ENCODE measurements around the gene LRRC25. TPM values are rescaled to one million over a fixed set of nuclear protein-coding genes. Genes with fewer than 3 reads are reported as not detected.
"Not testable (repeated sequence)": the region's sequence is repeated elsewhere in the genome, so short reads cannot be mapped to it uniquely, and the experiment has no call there.

The LRRC25 gene
- total RNA-seq, 1 donor from 2014 or later = 7.8 TPM

DNA sequence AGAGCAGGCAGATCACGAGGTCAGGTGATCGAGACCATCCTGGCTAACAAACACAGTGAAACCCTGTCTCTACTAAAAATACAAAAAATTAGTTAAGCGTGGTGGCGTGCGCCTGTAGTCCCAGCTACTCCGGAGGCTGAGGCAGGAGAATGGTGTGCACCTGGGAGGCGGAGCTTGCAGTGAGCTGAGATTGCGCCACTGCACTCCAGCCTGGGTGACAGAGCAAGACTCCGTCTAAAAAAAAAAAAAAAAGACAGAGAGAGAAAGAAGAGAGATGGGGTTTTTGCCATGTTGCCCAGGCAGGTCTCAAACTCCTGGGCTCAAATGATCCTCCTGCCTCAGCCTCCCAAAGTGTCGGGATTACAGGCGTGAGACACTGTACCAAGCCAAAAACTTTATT, 8.3 kb upstream of the LRRC25 start:
- DNase-seq (ENCODE audit: low spot score) = not testable (repeated sequence)

DNA sequence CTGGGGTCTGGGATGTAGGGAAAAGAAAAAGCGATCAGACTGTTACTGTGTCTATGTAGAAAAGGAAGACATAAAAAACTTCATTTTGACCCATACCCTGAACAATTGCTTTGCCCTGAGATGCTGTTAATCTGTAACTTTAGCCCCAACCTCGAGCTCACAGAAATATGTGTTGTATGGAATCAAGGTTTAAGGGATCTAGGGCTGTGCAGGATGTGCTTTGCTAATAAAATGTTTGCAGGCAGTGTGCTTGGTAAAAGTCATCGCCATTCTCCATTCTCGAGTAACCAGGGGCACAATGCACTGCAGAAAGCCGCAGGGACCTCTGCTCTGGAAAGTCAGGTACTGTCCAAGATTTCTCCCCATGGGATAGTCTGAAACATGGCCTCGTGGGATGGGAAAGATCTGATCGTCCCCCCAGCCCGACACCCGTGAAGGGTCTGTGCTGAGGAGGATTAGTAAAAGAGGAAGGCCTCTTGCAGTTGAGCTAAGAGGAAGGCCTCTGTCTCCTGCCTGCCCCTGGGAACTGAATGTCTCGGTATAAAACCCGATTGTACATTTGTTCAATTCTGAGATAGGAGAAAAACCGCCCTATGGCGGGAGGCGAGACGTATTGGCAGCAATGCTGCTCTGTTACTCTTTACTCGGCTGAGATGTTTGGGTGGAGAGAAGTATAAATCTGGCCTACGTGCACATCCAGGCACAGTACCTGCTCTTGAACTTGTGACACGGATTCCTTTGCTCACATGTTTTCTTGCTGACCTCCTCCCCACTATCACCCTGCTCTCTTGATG, 5.2 kb upstream of the LRRC25 start:
- DNase-seq (ENCODE audit: low spot score) = peak; percentile 77

DNA sequence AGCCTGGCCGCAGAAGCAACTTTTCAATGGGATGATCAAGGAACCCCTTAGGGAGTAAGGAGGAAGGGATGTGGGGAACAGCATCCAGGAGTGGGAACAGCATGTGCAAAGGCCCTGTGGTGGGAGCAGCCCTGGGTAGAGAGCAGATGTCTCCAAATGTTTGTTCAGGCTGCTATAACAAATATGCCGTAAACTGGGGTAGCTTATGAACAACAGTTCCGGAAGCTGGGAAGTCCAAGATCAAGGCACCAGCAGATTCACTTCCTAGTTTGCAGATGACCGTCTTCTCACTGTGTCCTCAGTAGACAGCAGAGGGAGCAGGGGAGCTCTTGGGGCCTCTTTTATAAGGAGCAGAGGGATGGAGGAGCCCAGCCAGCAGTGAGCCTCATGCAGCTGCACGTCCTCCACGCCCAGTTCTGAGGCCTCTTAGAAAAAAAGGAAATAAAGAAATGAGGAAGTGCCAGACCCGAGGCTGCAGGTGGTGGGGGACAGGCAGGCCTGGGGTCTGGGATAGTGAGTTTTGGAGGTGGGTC, 4.2 kb upstream of the LRRC25 start:
- peak; percentile 84 for DNase-seq (ENCODE audit: low spot score)

DNA sequence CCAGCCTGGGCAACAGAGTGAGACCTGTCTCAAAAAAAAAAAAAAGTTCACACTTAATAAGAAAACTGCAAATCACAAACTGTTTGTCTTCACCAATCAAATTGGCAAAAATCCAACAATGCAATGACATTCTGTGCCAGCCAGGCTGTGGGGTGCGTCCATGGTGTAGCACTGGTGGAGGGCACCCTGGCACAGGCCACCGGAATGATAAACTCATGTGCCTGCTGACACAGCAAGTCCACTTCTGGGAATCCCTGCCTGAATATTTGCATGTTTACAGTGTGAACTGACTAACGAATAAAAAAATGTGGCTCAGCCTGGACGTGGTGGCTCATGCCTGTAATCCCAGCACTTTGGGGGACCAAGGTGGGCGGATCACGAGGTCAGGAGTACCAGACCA, 1.6 kb upstream of the LRRC25 start:
- DNase-seq (ENCODE audit: low spot score) = peak; percentile 90

DNA sequence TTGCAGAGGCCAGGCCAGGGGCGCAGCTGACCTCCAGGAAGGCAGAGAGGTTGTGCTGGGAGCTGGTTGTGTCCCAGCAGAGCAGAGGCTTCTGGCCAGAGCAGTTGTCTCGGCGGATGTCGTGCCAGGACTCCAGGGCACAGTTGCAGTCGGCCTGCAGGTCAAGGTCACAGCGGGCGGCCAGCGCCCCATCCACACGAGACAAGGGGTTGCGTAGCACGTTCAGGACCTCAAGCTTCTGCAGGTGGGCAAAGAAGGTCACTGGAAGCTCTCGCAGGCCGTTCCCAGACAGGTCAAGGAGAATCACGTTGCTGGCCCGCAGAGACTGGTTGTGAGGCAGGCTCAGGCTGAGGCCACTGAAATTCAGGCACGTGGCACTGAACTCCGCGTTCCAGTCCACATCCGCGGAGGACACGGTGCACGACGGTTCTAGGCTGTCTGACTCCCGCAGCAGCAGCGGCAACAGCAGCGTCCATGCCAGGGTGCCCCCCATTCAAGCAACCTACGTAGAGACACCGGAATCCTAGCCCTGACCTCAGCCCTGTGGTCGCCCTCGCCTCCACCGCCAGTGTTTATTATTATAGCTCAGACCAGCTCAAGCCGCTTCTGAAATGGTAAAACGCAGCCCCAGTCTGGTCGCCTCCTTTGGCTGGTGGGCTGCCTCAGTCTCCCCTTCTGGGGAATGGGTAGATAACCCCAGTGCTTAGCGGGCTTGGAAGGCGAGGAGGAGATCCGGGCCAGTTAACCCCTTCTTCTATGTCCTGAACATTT, 766 bp downstream of the LRRC25 start:
- DNase-seq (ENCODE audit: low spot score) = no peak

DNA sequence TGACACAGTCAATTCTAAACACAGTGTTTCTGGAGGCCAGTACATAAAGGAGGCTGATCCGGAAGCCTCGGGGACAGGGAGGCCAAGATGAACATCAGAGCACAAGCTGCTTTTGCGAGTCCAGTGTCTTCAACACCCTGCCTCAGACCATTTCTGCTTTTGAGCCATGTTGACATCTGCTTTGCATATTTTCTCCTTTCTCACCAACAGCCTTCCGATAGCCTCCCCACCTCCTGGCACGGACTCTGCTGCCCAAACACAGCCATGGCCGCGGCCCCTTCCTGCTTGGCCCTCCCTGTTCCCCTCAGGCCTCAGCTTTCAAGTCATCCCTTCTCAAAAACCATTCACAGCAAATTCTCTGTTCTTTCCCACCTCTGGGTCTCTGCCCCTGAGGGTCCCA, 3.6 kb downstream of the LRRC25 start:
- DNase-seq (ENCODE audit: low spot score) = no peak

DNA sequence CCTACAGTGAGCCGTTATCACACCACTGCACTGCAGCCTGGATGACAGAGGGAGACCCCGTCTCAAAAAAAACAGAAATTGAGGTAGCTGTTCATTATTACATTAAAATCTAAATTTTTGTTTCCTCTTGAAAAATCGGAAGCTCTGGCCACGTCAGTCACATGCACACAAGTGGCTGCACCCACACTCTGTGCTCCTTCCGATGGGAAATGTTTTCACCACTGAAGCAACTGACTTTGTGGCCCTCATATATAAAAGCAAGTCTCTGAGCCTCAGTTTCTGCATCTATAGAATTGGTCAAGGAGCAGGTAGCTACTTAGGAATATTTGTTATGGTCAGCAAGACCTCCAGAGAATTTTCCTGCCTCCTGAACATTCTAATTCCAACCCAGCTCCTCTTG, 4.5 kb downstream of the LRRC25 start:
- no peak for DNase-seq (ENCODE audit: low spot score)

DNA sequence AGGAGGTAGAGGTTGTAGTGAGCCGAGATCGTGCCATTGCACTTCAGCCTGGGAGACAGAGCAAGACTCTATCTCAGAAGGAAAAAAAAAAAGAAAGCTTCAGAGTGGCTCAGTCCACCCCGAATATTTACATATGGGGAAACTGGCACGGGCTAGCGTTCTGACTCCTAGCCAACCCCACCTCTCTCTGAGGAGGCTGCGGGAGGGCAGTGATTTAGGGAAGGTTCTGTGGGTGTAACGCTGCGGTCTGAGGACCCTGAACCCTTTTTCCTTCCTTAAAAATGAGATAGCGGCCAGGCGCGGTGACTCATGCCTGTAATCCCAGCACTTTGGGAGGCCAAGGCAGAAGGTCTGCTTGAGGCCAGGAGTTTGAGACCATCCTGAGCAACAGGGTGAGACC, 5.0 kb downstream of the LRRC25 start:
- DNase-seq (ENCODE audit: low spot score) = peak; percentile 73

DNA sequence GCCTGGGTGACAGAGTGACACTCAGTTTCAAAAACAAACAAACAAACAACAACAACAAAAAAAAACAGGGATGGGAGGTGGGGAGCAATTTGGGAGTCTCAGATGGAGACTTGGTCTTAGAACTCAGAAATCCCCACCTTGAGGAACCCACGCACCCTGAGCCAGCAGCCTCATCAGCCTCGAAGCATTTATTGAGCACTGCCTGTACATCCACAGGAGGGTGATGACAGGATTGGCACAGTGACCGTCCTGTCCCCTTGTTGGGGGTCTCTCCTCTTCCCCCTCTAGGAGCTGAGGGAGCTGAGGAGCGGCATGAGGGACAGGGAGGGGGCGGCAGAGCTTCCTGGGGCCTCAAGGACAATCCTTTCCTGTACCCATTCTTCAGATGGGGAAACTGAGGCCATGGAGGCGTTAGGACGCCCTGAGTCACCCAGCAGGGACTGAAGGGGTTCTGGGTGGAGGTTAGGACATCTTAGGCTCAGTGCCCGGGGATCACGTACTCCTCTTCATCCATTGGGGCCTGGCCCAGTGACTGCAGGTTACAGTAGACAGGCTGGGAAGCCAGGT, 5.8 kb downstream of the LRRC25 start:
- no peak for DNase-seq (ENCODE audit: low spot score)

DNA sequence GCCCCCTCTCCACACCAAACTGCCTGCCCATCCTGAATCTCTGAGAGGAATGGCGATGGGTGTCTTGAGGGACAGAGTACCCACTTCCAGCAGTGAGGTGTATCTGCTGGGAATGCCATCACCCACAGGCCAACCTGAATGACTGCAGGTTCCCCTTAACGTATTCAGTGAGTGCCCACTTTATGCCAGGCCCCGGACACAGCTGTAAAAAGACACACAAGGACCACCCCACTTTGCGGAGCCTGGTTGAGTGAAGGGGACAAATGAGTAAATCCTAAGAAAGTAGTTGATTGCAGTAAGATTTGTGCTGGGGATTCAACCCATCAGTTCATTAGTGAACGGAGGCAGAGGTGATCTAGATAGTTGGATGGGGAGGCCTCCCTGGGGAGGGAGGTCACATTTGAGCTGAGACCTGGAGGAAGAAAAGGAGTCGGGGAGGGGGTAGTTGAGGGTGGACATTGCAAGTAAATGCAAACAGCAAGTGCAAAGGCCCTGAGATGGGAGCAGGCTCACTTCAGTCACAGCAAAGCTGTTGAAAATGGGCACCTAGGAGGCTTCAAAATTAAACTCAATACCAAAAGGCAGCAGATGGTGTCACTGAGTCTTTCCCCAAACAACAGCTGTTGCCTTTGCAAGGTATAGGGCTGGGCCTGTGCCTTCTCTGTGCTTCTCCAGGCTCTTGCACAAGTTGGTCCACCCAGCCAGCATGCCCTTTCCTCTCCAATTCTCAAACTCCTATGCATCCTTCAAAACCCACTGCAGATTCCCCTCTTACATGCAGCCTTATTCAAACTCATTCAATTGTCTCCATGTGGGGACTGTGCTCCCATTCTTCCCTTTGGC, 7.1 kb downstream of the LRRC25 start:
- DNase-seq (ENCODE audit: low spot score) = no peak

DNA sequence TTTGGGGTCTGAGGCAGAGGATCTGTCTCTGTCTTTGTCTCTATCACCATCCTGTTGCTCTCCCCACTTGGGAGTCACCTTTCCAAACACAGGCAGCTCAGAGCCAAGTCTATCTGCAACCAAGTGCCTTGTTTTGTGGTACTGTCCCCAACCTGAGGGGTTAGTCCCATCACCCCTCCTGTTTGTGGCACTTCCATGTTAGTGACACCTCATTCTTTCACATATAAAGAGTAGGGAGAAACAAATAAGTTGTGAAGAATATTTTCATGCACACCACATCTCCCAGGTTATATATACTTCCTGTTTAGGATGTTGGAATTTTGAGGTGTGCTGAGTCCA, 7.7 kb downstream of the LRRC25 start:
- DNase-seq (ENCODE audit: low spot score) = no peak

DNA sequence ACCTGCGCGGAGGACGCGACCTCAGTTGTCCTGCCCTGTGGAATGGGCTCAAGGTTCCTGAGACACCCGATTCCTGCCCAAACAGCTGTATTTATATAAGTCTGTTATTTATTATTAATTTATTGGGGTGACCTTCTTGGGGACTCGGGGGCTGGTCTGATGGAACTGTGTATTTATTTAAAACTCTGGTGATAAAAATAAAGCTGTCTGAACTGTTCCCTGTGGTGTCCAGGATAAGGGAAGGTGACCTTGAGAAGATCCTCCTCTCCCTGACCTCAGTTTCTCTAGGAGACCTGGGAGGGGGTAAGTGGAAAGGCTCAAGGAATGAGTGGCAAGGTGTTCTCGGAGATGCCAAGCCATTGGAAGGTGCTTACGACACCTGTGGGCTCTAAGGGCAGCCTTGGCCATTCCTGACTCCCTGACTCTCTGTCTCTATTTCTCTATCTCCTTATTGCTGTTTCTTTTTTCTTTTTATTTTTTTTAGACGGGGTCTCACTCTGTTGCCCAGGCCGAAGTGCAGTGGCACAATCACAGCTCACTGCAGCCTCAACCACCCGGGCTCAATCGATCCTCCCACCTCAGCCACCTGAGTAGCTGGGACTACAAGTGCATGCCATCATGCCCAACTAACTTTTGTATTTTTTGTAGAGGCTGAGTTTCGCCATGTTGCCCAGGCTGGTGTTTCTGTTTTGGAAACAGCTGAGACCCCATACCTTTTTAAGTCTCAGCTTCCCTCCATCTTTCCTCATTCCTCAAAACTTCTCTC, 8.3 kb downstream of the LRRC25 start:
- DNase-seq (ENCODE audit: low spot score) = no peak

DNA sequence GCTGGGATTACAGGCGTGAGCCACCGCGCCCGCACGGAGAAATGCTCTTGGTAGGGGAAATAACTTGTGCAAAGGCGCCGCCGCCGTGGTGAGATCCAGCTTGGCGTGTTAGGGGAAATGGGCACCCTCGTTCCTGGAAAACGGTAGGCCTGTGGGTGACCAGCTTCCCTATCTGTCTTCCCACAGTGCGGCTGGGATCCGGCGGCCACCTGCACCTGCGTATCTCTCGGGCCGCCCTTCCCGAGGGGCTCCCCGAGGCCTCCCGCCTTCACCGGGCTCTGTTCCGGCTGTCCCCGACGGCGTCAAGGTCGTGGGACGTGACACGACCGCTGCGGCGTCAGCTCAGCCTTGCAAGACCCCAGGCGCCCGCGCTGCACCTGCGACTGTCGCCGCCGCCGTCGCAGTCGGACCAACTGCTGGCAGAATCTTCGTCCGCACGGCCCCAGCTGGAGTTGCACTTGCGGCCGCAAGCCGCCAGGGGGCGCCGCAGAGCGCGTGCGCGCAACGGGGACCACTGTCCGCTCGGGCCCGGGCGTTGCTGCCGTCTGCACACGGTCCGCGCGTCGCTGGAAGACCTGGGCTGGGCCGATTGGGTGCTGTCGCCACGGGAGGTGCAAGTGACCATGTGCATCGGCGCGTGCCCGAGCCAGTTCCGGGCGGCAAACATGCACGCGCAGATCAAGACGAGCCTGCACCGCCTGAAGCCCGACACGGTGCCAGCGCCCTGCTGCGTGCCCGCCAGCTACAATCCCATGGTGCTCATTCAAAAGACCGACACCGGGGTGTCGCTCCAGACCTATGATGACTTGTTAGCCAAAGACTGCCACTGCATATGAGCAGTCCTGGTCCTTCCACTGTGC, 9.1 kb downstream of the LRRC25 start:
- DNase-seq (ENCODE audit: low spot score) = peak; percentile 86

DNA sequence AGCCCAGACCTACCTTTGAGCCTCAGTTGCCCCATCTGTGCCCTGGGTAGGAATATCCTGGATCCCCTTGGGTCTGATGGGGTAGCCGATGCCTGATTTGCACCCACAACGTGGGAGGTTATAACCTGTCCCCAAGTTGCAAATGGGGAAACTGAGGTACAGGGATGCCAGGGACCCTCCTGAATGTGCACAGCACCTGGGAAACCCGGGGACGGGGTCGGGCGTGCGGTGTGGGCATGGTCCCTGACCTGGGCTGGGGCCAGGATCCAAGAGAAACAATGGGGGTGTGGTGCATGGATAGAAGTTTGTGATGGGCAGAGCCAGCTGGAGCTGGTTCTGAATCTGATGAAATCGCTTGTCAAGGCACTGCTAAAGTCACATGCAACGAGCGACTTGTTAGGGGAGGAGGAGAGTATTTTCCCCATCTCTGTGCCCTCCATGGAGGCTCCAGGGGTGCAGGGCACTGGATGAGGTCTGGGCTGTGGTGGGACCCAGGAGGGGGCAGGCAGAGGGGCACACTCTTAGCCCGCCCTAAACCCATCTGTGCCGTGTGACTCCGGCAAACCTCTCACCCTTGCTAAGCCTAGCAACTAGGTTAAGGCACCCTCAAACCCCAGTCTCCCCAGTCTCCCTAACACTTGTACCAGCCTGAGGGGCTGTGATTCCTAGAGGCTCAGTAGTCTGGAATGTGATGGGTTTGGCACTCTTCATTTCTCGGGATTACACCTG, 10.7 kb downstream of the LRRC25 start:
- peak; percentile 47 for DNase-seq (ENCODE audit: low spot score)

DNA sequence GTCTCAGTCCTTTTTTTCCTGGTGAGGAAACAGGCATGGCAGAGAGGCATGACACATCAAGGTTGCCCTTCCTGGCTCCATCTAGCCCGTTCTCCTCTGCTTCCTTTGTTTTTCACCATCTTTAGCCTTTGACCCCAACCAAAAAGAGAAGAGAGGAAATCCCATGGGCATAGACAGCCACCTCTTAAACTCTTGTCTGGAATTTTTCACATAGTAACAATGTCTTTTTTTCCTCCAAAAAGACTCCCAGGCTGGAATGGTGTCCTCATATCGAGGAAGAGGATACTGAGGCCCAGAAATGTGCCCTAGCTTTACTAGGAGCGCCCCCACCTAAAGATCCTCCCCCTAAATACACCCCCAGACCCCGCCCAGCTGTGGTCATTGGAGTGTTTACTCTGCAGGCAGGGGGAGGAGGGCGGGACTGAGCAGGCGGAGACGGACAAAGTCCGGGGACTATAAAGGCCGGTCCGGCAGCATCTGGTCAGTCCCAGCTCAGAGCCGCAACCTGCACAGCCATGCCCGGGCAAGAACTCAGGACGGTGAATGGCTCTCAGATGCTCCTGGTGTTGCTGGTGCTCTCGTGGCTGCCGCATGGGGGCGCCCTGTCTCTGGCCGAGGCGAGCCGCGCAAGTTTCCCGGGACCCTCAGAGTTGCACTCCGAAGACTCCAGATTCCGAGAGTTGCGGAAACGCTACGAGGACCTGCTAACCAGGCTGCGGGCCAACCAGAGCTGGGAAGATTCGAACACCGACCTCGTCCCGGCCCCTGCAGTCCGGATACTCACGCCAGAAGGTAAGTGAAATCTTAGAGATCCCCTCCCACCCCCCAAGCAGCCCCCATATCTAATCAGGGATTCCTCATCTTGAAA, 11.5 kb downstream of the LRRC25 start, which contains the start of gene GDF15:
TSS of gene GDF15 (plus strand) at position 484 of the 868 bp plus-strand sequence. CDS start at position 516, 32 bp downstream.
- peak; percentile 94 for DNase-seq (ENCODE audit: low spot score)

DNA sequence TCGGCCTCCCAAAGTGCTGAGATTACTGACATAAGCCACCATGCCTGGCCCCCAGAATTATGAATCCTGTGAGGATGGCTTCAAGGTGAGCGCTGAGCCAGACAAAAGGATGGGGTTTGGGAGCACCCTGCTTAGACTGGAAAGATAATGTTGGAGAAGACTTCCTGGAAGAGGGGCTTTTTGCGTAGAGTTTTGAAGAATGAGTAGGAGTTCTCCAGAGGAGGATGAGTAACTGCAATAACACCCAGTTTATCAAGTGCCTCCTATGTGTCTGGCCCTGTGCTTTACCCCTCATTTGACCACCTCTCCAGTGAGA, 12.1 kb downstream of the LRRC25 start:
- no peak for DNase-seq (ENCODE audit: low spot score)

DNA sequence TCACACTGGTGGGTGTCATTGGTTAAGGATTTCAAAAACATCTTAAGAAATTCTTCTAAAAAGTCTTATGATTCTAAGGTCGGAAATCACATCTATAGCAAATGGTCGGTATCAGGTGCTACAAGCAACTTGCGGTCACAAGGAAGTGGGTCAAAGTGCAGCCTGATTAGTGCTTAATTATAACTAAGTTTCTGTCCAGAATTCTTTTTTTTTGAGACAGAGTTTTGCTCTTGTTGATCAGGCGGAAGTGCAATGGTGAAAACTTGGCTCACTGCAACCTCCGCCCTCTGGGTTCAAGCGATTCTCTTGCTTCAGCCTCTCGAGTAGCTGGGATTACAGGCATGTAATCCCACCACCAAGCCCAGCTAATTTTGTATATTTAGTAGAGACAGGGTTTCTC, 12.6 kb downstream of the LRRC25 start:
- DNase-seq (ENCODE audit: low spot score) = peak; percentile 42

DNA sequence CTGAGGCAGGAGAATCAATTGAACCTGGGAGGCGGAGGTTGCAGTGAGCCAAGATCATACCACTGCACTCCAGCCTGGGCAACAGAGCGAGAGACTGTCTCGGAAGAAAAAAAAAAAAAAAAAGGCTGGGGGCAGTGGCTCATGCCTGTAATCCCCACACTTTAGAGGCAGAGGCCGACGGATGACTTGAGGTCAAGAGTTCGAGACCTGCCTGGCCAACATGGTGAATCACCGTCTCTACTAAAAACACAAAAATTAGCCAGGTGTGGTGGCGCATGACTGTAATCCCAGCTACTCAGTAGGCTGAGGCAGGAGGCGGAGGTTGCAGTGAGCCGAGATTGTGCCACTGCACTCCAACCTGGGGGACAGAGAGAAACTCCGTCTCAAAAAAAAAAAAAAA, 13.8 kb downstream of the LRRC25 start:
- DNase-seq (ENCODE audit: low spot score) = not testable (repeated sequence)
